HG02973 (cell line): ENCODE results near the gene ZNF512B.
"Not testable (repeated sequence)": the region's sequence is repeated elsewhere in the genome, so short reads cannot be mapped to it uniquely, and the experiment has no call there.

Experiments
- ATAC-seq: cut with Tn5 transposase; IDR thresholded peaks from one replicate; pipeline ENCODE4 v1.9.1; 2021; ENCODE audit warnings: moderate library complexity; ENCODE audit not compliant: unreplicated experiment

The ZNF512B gene

GRCh38 chr20:63963784-63964301, 5.9 kb downstream of the ZNF512B start:
- ATAC-seq: no peak

GRCh38 chr20:63963348-63963741, 6.4 kb downstream of the ZNF512B start:
- no peak for ATAC-seq

GRCh38 chr20:63962426-63963347, 7.0 kb downstream of the ZNF512B start:
- no peak for ATAC-seq

GRCh38 chr20:63961664-63962425, 7.9 kb downstream of the ZNF512B start:
- no peak for ATAC-seq

GRCh38 chr20:63960654-63961621, 8.8 kb downstream of the ZNF512B start:
- ATAC-seq: not testable (repeated sequence)

- ATAC-seq: no peak
Observed at GRCh38 chr20:63959699-63960075, 10.0 kb downstream of the ZNF512B start.

GRCh38 chr20:63958964-63959698, 10.6 kb downstream of the ZNF512B start:
- no peak for ATAC-seq

- no peak for ATAC-seq
Observed at GRCh38 chr20:63958471-63958870, 11.3 kb downstream of the ZNF512B start.

GRCh38 chr20:63957690-63958441, 11.9 kb downstream of the ZNF512B start:
- no peak for ATAC-seq

GRCh38 chr20:63957004-63957689, 12.6 kb downstream of the ZNF512B start:
- no peak for ATAC-seq

GRCh38 chr20:63956664-63957003, 13.1 kb downstream of the ZNF512B start:
- no peak for ATAC-seq

- peak; percentile 57 for ATAC-seq
Observed at GRCh38 chr20:63955827-63956663, 13.7 kb downstream of the ZNF512B start, which contains the start of gene UCKL1. TSS of gene UCKL1 (minus strand) at chr20:63956416. CDS start at chr20:63956372, 44 bp downstream.

- ATAC-seq: no peak
Observed at GRCh38 chr20:63955281-63955826, 14.4 kb downstream of the ZNF512B start.

GRCh38 chr20:63953764-63954429, 15.8 kb downstream of the ZNF512B start:
- ATAC-seq: no peak

GRCh38 chr20:63952769-63953168, 17.0 kb downstream of the ZNF512B start:
- ATAC-seq: no peak

GRCh38 chr20:63952210-63952535, 17.6 kb downstream of the ZNF512B start:
- ATAC-seq: no peak
